Activated T-helper 1 cell treated with anti-CD3 and anti-CD28 coated beads, Interleukin-12 subunit alpha, Interleukin-12 subunit beta, Interleukin-2, Interleukin-4 antibody, amounts not matched to agents 30 ng/mL and 10 ng/mL and 1 ng/mL, durations not matched to agents 14 hours and 24 hours and 36 hours (primary cell): ENCODE measurements around the gene MRPL43. TPM values are rescaled to one million over a fixed set of nuclear protein-coding genes. Genes with fewer than 3 reads are reported as not detected.
"Not testable (repeated sequence)": the region's sequence is repeated elsewhere in the genome, so short reads cannot be mapped to it uniquely, and the experiment has no call there.

Experiments
- DNase-seq: peaks from one replicate; pipeline ENCODE4 v3.0.0; 2021; ENCODE audit warnings: low spot score
- H3K27ac Mint-ChIP-seq: one replicate; pipeline ENCODE4 v1.8.0; 2021; ENCODE audit warnings: mild to moderate bottlenecking, mixed read lengths
- H3K27me3 Mint-ChIP-seq: one replicate; pipeline ENCODE4 v1.8.0; 2022; ENCODE audit warnings: mild to moderate bottlenecking, moderate library complexity, mixed read lengths; ENCODE audit not compliant: insufficient read depth
- H3K36me3 Mint-ChIP-seq: one replicate; pipeline ENCODE4 v1.8.0; 2021; ENCODE audit warnings: low read depth, mixed read lengths
- H3K4me1 Mint-ChIP-seq: one replicate; pipeline ENCODE4 v1.8.0; 2021; ENCODE audit warnings: low read depth, mixed read lengths
- H3K4me3 Mint-ChIP-seq: one replicate; pipeline ENCODE4 v1.8.0; 2021; ENCODE audit warnings: mild to moderate bottlenecking, moderate library complexity, mixed read lengths
- H3K9me3 Mint-ChIP-seq: one replicate; pipeline ENCODE4 v1.8.0; 2021; ENCODE audit warnings: mixed read lengths
- intact Hi-C: fragments of 100-400 bp; cut with micrococcal nuclease; formaldehyde crosslinking; loops from one replicate; pipeline ENCODE4 v1.15.1; 2024
- total RNA-seq: library from RNA; stranded (reverse); gene quantifications from 2 replicates; pipeline ENCODE4 v1.2.3, GENCODE V29; 2022

Gene MRPL43
- total RNA-seq, 1 donor from 2014 or later: 61.5 TPM

- intact Hi-C loops: no loop called here
- Mint-ChIP-seq H3K4me3 (no peak overlapping the region), H3K27me3 (no peaks in the 10 kb centered on the region), H3K27ac (no peak overlapping the region), H3K4me1 (peaks cover 15% of the 10 kb centered on the region), H3K36me3 (peaks cover 23% of the 10 kb centered on the region), H3K9me3 (no peaks in the 10 kb centered on the region)
- DNase-seq: no peak
Measured at GRCh38 chr10:100982916-100983830, 4.1 kb downstream of the MRPL43 start.

- no peak for DNase-seq
- H3K27me3 Mint-ChIP-seq: no peaks in the 10 kb centered on the region
- intact Hi-C loops: no loop called here
- no peak overlapping the region for H3K4me3 Mint-ChIP-seq
- no peak overlapping the region for H3K27ac Mint-ChIP-seq
- peaks cover 1% of the 10 kb centered on the region for H3K4me1 Mint-ChIP-seq
- H3K36me3 Mint-ChIP-seq: peaks cover 15% of the 10 kb centered on the region
- H3K9me3 Mint-ChIP-seq: no peaks in the 10 kb centered on the region
Measured at GRCh38 chr10:100981178-100981772, 6.0 kb downstream of the MRPL43 start.

GRCh38 chr10:100980711-100981110, 6.6 kb downstream of the MRPL43 start:
- Mint-ChIP-seq H3K36me3 (peaks cover 12% of the 10 kb centered on the region), H3K4me1 (no peaks in the 10 kb centered on the region), H3K27ac (no peak overlapping the region), H3K9me3 (no peaks in the 10 kb centered on the region), H3K4me3 (no peak overlapping the region), H3K27me3 (no peaks in the 10 kb centered on the region)
- intact Hi-C loops: no loop called here
- DNase-seq: no peak

DNA sequence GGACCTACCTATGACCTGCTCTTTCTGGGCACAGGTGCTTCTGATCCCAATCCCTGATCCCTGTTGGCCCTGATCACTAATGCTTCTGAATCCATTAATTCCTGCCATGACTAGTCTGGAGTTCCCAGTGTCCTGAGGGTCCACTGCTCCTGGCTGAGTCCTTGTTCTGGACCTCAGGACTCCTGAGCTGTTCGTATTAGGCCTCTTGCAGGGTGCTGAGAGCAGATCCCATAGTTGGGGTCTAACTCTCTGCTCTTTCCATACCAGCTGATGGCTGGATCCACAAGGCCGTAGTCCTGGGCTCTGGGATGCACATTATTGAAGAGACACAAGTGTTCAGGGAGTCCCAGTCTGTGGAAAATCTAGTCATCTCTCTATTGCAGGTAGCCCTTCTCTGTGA, 7.0 kb downstream of the MRPL43 start:
- no peaks in the 10 kb centered on the region for H3K4me1 Mint-ChIP-seq
- H3K4me3 Mint-ChIP-seq: no peak overlapping the region
- intact Hi-C loops: no loop called here
- H3K27me3 Mint-ChIP-seq: no peaks in the 10 kb centered on the region
- no peak overlapping the region for H3K27ac Mint-ChIP-seq
- no peak for DNase-seq
- H3K9me3 Mint-ChIP-seq: no peaks in the 10 kb centered on the region
- H3K36me3 Mint-ChIP-seq: peaks cover 12% of the 10 kb centered on the region

DNA sequence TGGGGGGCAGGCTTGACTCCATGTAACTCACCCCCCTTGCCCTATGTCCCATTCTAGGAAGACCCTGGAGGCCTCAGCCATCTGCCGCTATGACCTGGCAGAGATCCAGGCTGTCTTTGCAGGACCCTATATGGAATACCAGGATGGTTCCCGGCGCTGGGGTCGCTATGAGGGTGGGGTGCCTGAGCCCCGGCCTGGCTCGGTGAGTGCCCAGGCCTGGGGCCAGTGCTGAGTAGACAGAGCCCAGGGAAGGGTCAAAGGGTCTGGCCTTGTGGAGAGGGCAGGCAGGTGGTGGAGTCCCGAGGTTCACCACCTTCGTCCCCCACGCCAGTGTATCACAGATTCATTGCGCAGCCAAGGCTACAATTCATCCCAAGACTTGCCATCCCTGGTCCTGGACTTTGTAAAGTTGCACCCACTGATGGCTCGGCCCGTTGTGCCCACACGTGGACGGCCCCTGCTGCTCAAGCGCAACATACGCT, 7.5 kb downstream of the MRPL43 start:
- H3K36me3 Mint-ChIP-seq: peaks cover 12% of the 10 kb centered on the region
- H3K9me3 Mint-ChIP-seq: no peaks in the 10 kb centered on the region
- no peaks in the 10 kb centered on the region for H3K4me1 Mint-ChIP-seq
- H3K27ac Mint-ChIP-seq: no peak overlapping the region
- intact Hi-C loops: no loop called here
- DNase-seq: no peak
- H3K27me3 Mint-ChIP-seq: no peaks in the 10 kb centered on the region
- no peak overlapping the region for H3K4me3 Mint-ChIP-seq

DNA sequence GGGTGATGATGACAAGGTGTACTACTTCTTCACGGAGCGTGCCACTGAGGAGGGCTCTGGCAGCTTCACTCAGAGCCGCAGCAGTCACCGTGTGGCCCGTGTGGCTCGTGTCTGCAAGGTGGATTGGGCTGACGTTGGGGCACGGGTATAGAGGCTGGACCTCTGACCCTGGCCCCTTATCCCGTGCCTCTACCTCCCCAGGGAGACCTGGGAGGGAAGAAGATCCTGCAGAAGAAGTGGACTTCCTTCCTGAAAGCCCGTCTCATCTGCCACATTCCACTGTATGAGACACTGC, 8.4 kb downstream of the MRPL43 start:
- H3K4me1 Mint-ChIP-seq: no peaks in the 10 kb centered on the region
- H3K4me3 Mint-ChIP-seq: no peak overlapping the region
- H3K27ac Mint-ChIP-seq: no peak overlapping the region
- intact Hi-C loops: no loop called here
- peaks cover 8% of the 10 kb centered on the region for H3K36me3 Mint-ChIP-seq
- DNase-seq: no peak
- no peaks in the 10 kb centered on the region for H3K9me3 Mint-ChIP-seq
- no peaks in the 10 kb centered on the region for H3K27me3 Mint-ChIP-seq

GRCh38 chr10:100978121-100978900, 9.0 kb downstream of the MRPL43 start:
- H3K27ac Mint-ChIP-seq: no peak overlapping the region
- H3K36me3 Mint-ChIP-seq: peaks cover 8% of the 10 kb centered on the region
- peaks cover 4% of the 10 kb centered on the region for H3K27me3 Mint-ChIP-seq
- H3K9me3 Mint-ChIP-seq: no peaks in the 10 kb centered on the region
- no peaks in the 10 kb centered on the region for H3K4me1 Mint-ChIP-seq
- no peak overlapping the region for H3K4me3 Mint-ChIP-seq
- DNase-seq: no peak
- intact Hi-C loops: no loop called here

DNA sequence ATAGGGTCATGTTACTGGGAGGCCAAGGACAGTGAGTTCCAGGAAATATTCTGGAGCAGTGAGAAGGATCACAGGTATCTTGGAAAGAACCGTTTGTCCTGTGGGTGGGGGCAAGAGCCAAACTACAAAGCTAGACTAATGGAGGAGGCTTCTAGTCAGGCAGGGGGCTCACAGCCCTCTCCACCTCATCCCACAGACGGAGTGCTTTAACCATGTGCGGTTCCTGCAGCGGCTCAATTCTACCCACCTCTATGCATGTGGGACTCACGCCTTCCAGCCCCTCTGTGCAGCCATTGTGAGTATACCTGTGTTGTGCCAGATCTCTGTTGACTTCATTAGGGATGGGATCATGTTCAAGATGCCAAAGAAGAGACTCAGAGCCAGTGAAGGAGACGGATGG, 9.9 kb downstream of the MRPL43 start:
- no peak overlapping the region for H3K27ac Mint-ChIP-seq
- no peaks in the 10 kb centered on the region for H3K4me1 Mint-ChIP-seq
- no peak overlapping the region for H3K4me3 Mint-ChIP-seq
- no peak for DNase-seq
- no peaks in the 10 kb centered on the region for H3K9me3 Mint-ChIP-seq
- H3K36me3 Mint-ChIP-seq: peaks cover 5% of the 10 kb centered on the region
- intact Hi-C loops: no loop called here
- H3K27me3 Mint-ChIP-seq: peaks cover 4% of the 10 kb centered on the region

DNA sequence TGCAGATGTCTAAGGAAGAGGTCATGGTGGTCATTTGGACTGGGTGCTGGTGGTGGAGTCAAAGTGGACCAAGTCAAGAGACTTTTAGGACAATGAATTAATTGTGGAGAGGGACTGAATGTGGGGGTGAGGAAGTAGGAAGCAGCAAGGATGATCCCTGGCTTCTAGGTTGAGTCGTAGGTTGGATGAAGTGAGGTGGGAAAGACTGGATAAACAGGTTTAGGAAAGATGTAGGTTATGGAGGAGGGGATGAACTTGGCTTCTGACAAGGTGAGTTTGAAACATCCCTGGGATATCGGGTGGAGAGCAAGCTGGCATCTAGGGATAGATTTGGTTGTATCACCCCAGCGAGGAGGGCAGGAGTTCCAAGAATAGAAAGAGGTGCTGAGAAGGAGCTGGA, 10.4 kb downstream of the MRPL43 start:
- peaks cover 4% of the 10 kb centered on the region for H3K27me3 Mint-ChIP-seq
- no peak overlapping the region for H3K27ac Mint-ChIP-seq
- intact Hi-C loops: no loop called here
- no peaks in the 10 kb centered on the region for H3K9me3 Mint-ChIP-seq
- peaks cover 5% of the 10 kb centered on the region for H3K36me3 Mint-ChIP-seq
- no peak overlapping the region for H3K4me3 Mint-ChIP-seq
- no peak for DNase-seq
- H3K4me1 Mint-ChIP-seq: no peaks in the 10 kb centered on the region

DNA sequence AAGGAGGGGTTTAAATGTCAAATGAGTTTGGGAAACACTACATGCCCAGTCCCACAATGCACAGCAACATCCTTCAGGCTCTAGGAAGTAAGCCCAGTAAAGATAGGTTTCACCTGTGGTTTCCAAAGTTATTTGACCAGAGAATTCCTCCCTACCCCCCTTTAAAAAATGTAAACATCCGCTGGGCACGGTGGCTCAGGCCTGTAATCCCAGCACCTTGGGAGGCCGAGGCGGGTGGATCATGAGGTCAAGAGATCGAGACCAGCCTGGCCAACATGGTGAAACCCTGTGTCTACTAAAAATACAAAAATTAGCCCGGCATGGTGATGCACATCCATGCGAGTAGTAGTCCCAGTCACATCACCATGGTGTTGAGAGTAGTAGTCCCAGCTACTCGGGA, 11.9 kb downstream of the MRPL43 start:
- DNase-seq, H3K9me3 Mint-ChIP-seq, H3K4me3 Mint-ChIP-seq, intact Hi-C loops, H3K27me3 Mint-ChIP-seq, H3K27ac Mint-ChIP-seq, H3K36me3 Mint-ChIP-seq, H3K4me1 Mint-ChIP-seq: not testable (repeated sequence)

- no peak overlapping the region for H3K27ac Mint-ChIP-seq
- peaks cover 18% of the 10 kb centered on the region for H3K4me1 Mint-ChIP-seq
- no peak for DNase-seq
- H3K36me3 Mint-ChIP-seq: no peaks in the 10 kb centered on the region
- intact Hi-C loops: no loop called here
- H3K9me3 Mint-ChIP-seq: no peaks in the 10 kb centered on the region
- H3K27me3 Mint-ChIP-seq: peaks cover 11% of the 10 kb centered on the region
- H3K4me3 Mint-ChIP-seq: no peak overlapping the region
Measured at GRCh38 chr10:100972904-100973535, 14.3 kb downstream of the MRPL43 start.

DNA sequence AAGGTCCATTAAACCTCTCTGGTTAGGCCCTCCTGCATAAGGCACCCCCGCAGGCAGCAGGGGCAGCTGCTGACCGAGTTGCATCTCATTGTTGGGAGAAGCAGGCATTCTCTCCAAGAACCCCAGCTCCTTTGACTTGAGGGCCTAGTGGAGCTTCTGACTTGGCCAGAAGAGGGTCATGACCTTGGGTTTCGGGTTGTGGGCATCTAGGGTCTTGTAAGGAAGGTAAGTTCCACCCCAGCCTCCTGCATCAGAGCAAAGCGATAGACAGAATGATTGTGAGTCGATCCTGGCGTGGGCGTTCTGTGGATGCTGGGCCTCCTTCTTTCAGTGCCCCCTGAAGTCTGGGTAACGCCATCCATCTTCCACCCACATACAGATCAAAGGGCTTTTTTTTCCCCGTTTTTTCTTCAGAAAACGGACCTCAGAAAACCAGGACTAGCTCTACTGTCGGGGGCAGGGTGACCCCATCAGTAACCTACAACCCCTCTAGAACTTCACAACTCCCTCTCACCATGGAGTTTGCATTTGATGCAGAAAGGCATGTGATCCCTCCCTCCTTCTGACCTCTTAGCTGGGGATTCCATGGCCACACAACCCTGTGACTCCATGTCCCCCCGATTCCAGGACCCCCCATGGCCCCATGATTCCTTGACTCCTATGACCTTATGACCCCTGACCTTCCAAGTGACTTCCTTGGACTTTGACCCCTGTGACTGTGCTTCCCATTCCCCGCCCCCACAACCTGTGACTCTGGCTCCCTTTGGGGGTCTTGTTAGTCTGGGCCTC, 15.0 kb downstream of the MRPL43 start:
- intact Hi-C loops: no loop called here
- no peak overlapping the region for H3K4me3 Mint-ChIP-seq
- H3K9me3 Mint-ChIP-seq: no peaks in the 10 kb centered on the region
- no peak overlapping the region for H3K27ac Mint-ChIP-seq
- H3K4me1 Mint-ChIP-seq: peaks cover 18% of the 10 kb centered on the region
- peaks cover 1% of the 10 kb centered on the region for H3K36me3 Mint-ChIP-seq
- no peak for DNase-seq
- H3K27me3 Mint-ChIP-seq: peaks cover 11% of the 10 kb centered on the region
